HepG2 (cell line): Measurements from ENCODE around the gene DHH. TPM values are rescaled to one million over a fixed set of nuclear protein-coding genes. Genes with fewer than 3 reads are reported as not detected.
A peak's percentile ranks its signal among the peaks of the same experiment; 100 is the strongest.

Source experiments
- DR1 ChIP-seq: sonication (generic); formaldehyde crosslinking; IDR thresholded peaks from 2 replicates; pipeline ENCODE4 v1.8.0; 2021; ENCODE audit warnings: mild to moderate bottlenecking, missing genetic modification reagents, inconsistent platforms
- KDM1A ChIP-seq: IDR thresholded peaks from 2 replicates; pipeline ENCODE4 v1.6.1; 2016; ENCODE audit warnings: missing compliant biosample characterization
- KLF16 ChIP-seq, 2 experiments: sonication (generic) in 1 of 2; formaldehyde crosslinking in 1 of 2; IDR thresholded peaks; 2 replicates each; pipeline versions ENCODE4 v1.6.1 to v1.8.0; 2016 to 2023; ENCODE audit warnings: missing genetic modification reagents in 2 of 2, missing compliant biosample characterization in 1 of 2
- RELA ChIP-seq: sonication (generic); formaldehyde crosslinking; IDR thresholded peaks from 2 replicates; pipeline ENCODE4 v1.4.0; 2020; ENCODE audit warnings: missing genetic modification reagents
- TARDBP ChIP-seq: sonication (generic); formaldehyde crosslinking; IDR thresholded peaks from 2 replicates; pipeline ENCODE4 v1.8.0; 2022; ENCODE audit warnings: mild to moderate bottlenecking, missing genetic modification reagents
- ZBTB21 ChIP-seq: sonication (generic); formaldehyde crosslinking; IDR thresholded peaks from 2 replicates; pipeline ENCODE4 v1.4.0; 2020; ENCODE audit warnings: missing genetic modification reagents
- ZEB1 ChIP-seq: IDR thresholded peaks from 2 replicates; pipeline ENCODE4 v1.6.1; 2012; ENCODE audit warnings: mild to moderate bottlenecking, low read depth, inconsistent platforms; ENCODE audit not compliant: insufficient replicate concordance
- ZFP36L2 ChIP-seq: sonication (generic); formaldehyde crosslinking; IDR thresholded peaks from 2 replicates; pipeline ENCODE4 v1.4.0; 2020; ENCODE audit warnings: missing genetic modification reagents
- ZMYM2 ChIP-seq: sonication (generic); formaldehyde crosslinking; IDR thresholded peaks from 2 replicates; pipeline ENCODE4 v1.8.0; 2022; ENCODE audit warnings: mild to moderate bottlenecking, missing genetic modification reagents
- ZNF432 ChIP-seq: sonication (generic); formaldehyde crosslinking; IDR thresholded peaks from 2 replicates; pipeline ENCODE4 v1.5.0; 2020; ENCODE audit warnings: missing genetic modification reagents, mild to moderate bottlenecking, borderline replicate concordance
- ZNF564 ChIP-seq: sonication (generic); formaldehyde crosslinking; IDR thresholded peaks from 2 replicates; pipeline ENCODE4 v1.8.1; 2023; ENCODE audit warnings: mild to moderate bottlenecking, missing genetic modification reagents
- ZNF607 ChIP-seq: sonication (generic); formaldehyde crosslinking; IDR thresholded peaks from 2 replicates; pipeline ENCODE4 v1.5.1; 2020; ENCODE audit warnings: missing genetic modification reagents, mild to moderate bottlenecking, borderline replicate concordance
- ZNF878 ChIP-seq: sonication (generic); formaldehyde crosslinking; IDR thresholded peaks from 2 replicates; pipeline ENCODE4 v1.8.1; 2023; ENCODE audit warnings: mild to moderate bottlenecking, missing genetic modification reagents, moderate library complexity
- polyA plus RNA-seq, 8 experiments: library from polyadenylated mRNA; depleted of rRNA in 3 of 8; stranded (reverse) in 7 of 8; unstranded in 1 of 8; fragments of >200 nt; fragmentation: Illumina TruSeq in 4 of 8; extraction: Trizol in 4 of 8; gene quantifications; 2 replicates each; pipeline versions ENCODE4 v1.2.1 to v1.2.3, GENCODE V29; 2011 to 2016; ENCODE audit warnings: low read depth in 4 of 8, missing spikeins in 1 of 8, mixed read lengths in 1 of 8; ENCODE audit not compliant: insufficient read depth in 1 of 8
- total RNA-seq, 5 experiments: library from RNA; depleted of rRNA; stranded (reverse); fragments of >200 nt; fragmentation: Illumina TruSeq; extraction: Trizol; gene quantifications; 2 replicates each; pipeline ENCODE4 v1.2.3, GENCODE V29; 2016; ENCODE audit warnings: low read depth in 1 of 5
- TF ChIP-seq, protein P1 (sequence below): sonication (generic); formaldehyde crosslinking; IDR thresholded peaks from 2 replicates; pipeline ENCODE4 v1.4.0; 2020; ENCODE audit warnings: mild to moderate bottlenecking, missing genetic modification reagents
- TF ChIP-seq, protein P2 (sequence below): sonication (generic); formaldehyde crosslinking; IDR thresholded peaks from 2 replicates; pipeline ENCODE4 v1.8.0; 2022; ENCODE audit warnings: mild to moderate bottlenecking, missing genetic modification reagents, moderate library complexity
- TF ChIP-seq, protein P3 (sequence below): sonication (generic); formaldehyde crosslinking; IDR thresholded peaks from 2 replicates; pipeline ENCODE4 v1.5.0; 2020; ENCODE audit warnings: mild to moderate bottlenecking, missing genetic modification reagents
- TF ChIP-seq, protein P4 (sequence below): sonication (generic); formaldehyde crosslinking; IDR thresholded peaks from 2 replicates; pipeline ENCODE4 v1.4.0; 2020; ENCODE audit warnings: missing genetic modification reagents

The DHH gene
- total and polyA plus RNA-seq, 2 of the 13 experiments (the other 11 are each of a cell fraction or from before 2014, with no cell fraction given), result not detected

DNA sequence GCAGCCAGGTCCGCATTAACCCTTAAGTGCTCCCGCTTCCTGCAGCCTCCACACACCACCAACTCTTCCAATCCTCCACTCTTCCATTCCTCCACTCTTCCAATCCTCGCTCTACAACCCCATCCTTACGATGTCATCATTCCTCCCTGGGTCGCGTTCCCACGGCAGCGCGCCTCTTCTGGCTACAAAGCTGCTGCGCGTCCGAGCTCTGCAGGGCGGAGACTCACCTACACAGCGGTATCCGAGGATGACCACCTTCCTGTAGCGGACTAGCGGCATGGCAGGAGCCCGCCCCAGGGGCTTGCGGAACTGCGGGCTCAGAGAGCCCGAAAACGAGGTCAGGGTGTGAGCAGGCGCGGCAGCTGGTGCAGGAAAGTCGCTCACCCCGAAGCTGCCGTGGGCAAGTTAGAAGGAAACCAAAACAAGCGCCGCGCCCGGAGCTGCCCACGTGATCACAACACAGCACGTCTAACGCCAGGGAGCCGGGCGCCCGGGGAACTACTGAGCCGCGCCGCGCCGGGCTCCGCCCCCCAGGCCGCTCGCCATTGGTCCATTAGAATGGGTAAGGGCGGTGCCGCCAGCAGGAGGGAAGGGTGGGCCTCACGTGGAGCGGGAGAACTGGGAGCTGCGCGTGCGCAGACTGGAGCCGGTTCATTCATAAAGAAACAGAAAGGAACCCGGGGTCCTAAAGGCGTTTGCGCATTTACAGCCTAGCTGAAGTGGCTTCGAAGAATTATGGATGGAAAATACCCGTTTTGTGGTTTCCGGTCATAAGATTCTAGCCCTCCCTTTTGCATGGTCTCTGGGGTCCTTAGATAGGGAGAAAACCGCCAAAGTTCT, 24.9 kb downstream of the DHH start, which contains the start of gene RHEBL1 (continued):
- TF ChIP-seq, protein P1, sequence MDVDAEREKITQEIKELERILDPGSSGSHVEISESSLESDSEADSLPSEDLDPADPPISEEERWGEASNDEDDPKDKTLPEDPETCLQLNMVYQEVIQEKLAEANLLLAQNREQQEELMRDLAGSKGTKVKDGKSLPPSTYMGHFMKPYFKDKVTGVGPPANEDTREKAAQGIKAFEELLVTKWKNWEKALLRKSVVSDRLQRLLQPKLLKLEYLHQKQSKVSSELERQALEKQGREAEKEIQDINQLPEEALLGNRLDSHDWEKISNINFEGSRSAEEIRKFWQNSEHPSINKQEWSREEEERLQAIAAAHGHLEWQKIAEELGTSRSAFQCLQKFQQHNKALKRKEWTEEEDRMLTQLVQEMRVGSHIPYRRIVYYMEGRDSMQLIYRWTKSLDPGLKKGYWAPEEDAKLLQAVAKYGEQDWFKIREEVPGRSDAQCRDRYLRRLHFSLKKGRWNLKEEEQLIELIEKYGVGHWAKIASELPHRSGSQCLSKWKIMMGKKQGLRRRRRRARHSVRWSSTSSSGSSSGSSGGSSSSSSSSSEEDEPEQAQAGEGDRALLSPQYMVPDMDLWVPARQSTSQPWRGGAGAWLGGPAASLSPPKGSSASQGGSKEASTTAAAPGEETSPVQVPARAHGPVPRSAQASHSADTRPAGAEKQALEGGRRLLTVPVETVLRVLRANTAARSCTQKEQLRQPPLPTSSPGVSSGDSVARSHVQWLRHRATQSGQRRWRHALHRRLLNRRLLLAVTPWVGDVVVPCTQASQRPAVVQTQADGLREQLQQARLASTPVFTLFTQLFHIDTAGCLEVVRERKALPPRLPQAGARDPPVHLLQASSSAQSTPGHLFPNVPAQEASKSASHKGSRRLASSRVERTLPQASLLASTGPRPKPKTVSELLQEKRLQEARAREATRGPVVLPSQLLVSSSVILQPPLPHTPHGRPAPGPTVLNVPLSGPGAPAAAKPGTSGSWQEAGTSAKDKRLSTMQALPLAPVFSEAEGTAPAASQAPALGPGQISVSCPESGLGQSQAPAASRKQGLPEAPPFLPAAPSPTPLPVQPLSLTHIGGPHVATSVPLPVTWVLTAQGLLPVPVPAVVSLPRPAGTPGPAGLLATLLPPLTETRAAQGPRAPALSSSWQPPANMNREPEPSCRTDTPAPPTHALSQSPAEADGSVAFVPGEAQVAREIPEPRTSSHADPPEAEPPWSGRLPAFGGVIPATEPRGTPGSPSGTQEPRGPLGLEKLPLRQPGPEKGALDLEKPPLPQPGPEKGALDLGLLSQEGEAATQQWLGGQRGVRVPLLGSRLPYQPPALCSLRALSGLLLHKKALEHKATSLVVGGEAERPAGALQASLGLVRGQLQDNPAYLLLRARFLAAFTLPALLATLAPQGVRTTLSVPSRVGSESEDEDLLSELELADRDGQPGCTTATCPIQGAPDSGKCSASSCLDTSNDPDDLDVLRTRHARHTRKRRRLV (CRISPR knock-in tag), result no peak
- TF ChIP-seq, protein P2, sequence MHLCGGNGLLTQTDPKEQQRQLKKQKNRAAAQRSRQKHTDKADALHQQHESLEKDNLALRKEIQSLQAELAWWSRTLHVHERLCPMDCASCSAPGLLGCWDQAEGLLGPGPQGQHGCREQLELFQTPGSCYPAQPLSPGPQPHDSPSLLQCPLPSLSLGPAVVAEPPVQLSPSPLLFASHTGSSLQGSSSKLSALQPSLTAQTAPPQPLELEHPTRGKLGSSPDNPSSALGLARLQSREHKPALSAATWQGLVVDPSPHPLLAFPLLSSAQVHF (CRISPR knock-in tag), result no peak
- TF ChIP-seq ZNF564 (CRISPR knock-in tag) (peak; percentile 62; the same call in 1 of the 2 replicates), DR1 (CRISPR knock-in tag) (0 out of 2 replicates have a peak, but pooled peaks have one; percentile 31), ZMYM2 (CRISPR knock-in tag) (peak; percentile 15; the same call in 1 of the 2 replicates), ZFP36L2 (CRISPR knock-in tag) (no peak), ZNF607 (peak; percentile 50; the same call in 1 of the 2 replicates), RELA (no peak), ZBTB21 (CRISPR knock-in tag) (no peak), KDM1A (CRISPR knock-in tag) (no peak), KLF16 (CRISPR knock-in tag; IDR thresholded peaks at IDR 0.05) (no peak), ZNF432 (CRISPR knock-in tag) (no peak), ZEB1 (no peak), TARDBP (CRISPR knock-in tag) (no peak; the same call in none of the 2 replicates), ZNF878 (CRISPR knock-in tag) (peak; percentile 95)
- TF ChIP-seq, protein P3, sequence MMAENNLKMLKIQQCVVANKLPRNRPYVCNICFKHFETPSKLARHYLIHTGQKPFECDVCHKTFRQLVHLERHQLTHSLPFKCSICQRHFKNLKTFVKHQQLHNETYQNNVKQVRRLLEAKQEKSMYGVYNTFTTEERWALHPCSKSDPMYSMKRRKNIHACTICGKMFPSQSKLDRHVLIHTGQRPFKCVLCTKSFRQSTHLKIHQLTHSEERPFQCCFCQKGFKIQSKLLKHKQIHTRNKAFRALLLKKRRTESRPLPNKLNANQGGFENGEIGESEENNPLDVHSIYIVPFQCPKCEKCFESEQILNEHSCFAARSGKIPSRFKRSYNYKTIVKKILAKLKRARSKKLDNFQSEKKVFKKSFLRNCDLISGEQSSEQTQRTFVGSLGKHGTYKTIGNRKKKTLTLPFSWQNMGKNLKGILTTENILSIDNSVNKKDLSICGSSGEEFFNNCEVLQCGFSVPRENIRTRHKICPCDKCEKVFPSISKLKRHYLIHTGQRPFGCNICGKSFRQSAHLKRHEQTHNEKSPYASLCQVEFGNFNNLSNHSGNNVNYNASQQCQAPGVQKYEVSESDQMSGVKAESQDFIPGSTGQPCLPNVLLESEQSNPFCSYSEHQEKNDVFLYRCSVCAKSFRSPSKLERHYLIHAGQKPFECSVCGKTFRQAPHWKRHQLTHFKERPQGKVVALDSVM, result 0 out of 2 replicates have a peak, but pooled peaks have one; percentile 14
- TF ChIP-seq, protein P4, sequence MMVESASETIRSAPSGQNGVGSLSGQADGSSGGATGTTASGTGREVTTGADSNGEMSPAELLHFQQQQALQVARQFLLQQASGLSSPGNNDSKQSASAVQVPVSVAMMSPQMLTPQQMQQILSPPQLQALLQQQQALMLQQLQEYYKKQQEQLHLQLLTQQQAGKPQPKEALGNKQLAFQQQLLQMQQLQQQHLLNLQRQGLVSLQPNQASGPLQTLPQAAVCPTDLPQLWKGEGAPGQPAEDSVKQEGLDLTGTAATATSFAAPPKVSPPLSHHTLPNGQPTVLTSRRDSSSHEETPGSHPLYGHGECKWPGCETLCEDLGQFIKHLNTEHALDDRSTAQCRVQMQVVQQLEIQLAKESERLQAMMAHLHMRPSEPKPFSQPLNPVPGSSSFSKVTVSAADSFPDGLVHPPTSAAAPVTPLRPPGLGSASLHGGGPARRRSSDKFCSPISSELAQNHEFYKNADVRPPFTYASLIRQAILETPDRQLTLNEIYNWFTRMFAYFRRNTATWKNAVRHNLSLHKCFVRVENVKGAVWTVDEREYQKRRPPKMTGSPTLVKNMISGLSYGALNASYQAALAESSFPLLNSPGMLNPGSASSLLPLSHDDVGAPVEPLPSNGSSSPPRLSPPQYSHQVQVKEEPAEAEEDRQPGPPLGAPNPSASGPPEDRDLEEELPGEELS (CRISPR knock-in tag), result no peak
